ENCODE data around the gene HSBP1L1.
A peak's percentile ranks its signal among the peaks of the same experiment; 100 is the strongest.

HSBP1L1 gene

DNA sequence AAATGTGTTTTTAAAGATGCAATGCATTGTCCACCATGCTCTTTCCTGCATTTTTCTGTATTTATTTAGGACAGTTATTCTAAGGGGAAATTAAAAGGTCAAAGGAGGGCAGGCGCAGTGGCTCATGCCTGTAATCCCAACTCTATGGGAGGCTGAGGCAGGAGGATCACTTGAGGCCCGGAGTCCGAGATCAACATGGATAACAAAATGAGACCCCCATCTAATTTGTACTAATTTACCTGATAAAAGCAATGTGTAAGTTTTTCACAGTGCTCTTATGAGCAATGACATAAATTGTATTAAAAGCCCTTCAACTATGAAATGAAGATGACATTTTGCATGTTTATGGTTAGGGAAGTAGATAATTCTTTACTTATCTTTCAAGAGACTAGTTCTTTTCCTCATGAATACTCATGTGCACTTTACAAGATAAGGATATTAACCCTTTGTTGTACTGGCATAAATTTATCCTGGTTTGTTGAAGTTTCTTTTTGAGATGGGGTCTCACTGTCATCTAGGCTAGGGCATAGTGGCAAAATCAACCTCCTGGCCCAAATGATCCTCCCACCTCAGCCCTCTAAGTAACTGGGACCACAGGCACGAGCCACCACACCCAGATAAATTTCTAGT is 9.7 kb downstream of the HSBP1L1 start:
- no peak overlapping the region for H3K9ac ChIP-seq (ENCODE audit: low read length)
- no peak overlapping the region for H2BK15ac ChIP-seq (ENCODE audit: low read depth, poor library complexity, severe bottlenecking)
- no peaks in the 10 kb centered on the region for H3K9me3 ChIP-seq (ENCODE audit: control insufficient read depth, low read length)
- no peak overlapping the region for H2AK5ac ChIP-seq (ENCODE audit: low read length, severe bottlenecking)
- H3K14ac ChIP-seq (ENCODE audit: low read length in 2 of 2) = no peak overlapping the region
- no peak overlapping the region for H2AFZ ChIP-seq (ENCODE audit: low read depth, low read length)
- H4K8ac ChIP-seq (ENCODE audit: low read length) = no peak overlapping the region
- peaks cover 1% of the 10 kb centered on the region for H3K4me1 ChIP-seq (ENCODE audit: control insufficient read depth, insufficient read depth, low read depth, low read length)
- no peaks in the 10 kb centered on the region for H3K27me3 ChIP-seq (ENCODE audit: control insufficient read depth in 1 of 2, insufficient read depth in 1 of 2, low read length in 2 of 2)
- no peak overlapping the region for H2BK5ac ChIP-seq (ENCODE audit: low read depth, low read length, poor library complexity, severe bottlenecking)
- H2BK12ac ChIP-seq (ENCODE audit: low read length in 2 of 2) = no peak overlapping the region
- H3K18ac ChIP-seq (ENCODE audit: low read depth in 1 of 2, low read length in 2 of 2) = no peak overlapping the region
- H4K91ac ChIP-seq (ENCODE audit: low read length) = no peak overlapping the region
- WGBS = 100% methylated on average over 2 of the region's 4 CpGs
- H3K4me3 ChIP-seq (ENCODE audit: insufficient read depth in 1 of 2, low read depth in 1 of 2, low read length in 2 of 2) = no peak overlapping the region
- DNase-seq = no peak
- peaks cover 55 to 73% of the 10 kb centered on the region in 2 experiments for H3K36me3 ChIP-seq (ENCODE audit: control insufficient read depth in 1 of 2, insufficient read depth in 2 of 2, low read depth in 1 of 2, low read length in 2 of 2)
- peaks cover 35% of the 10 kb centered on the region for H3K79me1 ChIP-seq (replicated peaks; ENCODE audit: low read length, poor library complexity, severe bottlenecking)
- no peak overlapping the region for H3K4me2 ChIP-seq (ENCODE audit: low read length, poor library complexity, severe bottlenecking)
- H3K23ac ChIP-seq (ENCODE audit: low read length in 2 of 2) = no peak overlapping the region
- H2BK120ac ChIP-seq (ENCODE audit: low read depth, low read length) = no peak overlapping the region
- no peak overlapping the region for H3K4ac ChIP-seq (ENCODE audit: low read depth in 1 of 2, low read length in 2 of 2)
- H3K27ac ChIP-seq (ENCODE audit: low read length, poor library complexity, severe bottlenecking) = no peak overlapping the region

GRCh38 chr18:79975043-79975442 is 10.6 kb downstream of the HSBP1L1 start:
- no peak overlapping the region for H3K4me3 ChIP-seq (ENCODE audit: insufficient read depth in 1 of 2, low read depth in 1 of 2, low read length in 2 of 2)
- no peak overlapping the region for H2AK5ac ChIP-seq (ENCODE audit: low read length, severe bottlenecking)
- H3K9me3 ChIP-seq (ENCODE audit: control insufficient read depth, low read length) = no peaks in the 10 kb centered on the region
- H3K14ac ChIP-seq (ENCODE audit: low read length in 2 of 2) = no peak overlapping the region
- peaks cover 54 to 68% of the 10 kb centered on the region in 2 experiments for H3K36me3 ChIP-seq (ENCODE audit: control insufficient read depth in 1 of 2, insufficient read depth in 2 of 2, low read depth in 1 of 2, low read length in 2 of 2)
- H2BK12ac ChIP-seq (ENCODE audit: low read length in 2 of 2) = no peak overlapping the region
- no peak overlapping the region for H2AFZ ChIP-seq (ENCODE audit: low read depth, low read length)
- peak overlapping the region; percentile 29 for H4K91ac ChIP-seq (ENCODE audit: low read length)
- no peaks in the 10 kb centered on the region for H3K27me3 ChIP-seq (ENCODE audit: control insufficient read depth in 1 of 2, insufficient read depth in 1 of 2, low read length in 2 of 2)
- H2BK15ac ChIP-seq (ENCODE audit: low read depth, poor library complexity, severe bottlenecking) = no peak overlapping the region
- no peak overlapping the region for H2BK120ac ChIP-seq (ENCODE audit: low read depth, low read length)
- WGBS = 90% methylated on average over 4 of the region's 4 CpGs
- no peak overlapping the region for H2BK5ac ChIP-seq (ENCODE audit: low read depth, low read length, poor library complexity, severe bottlenecking)
- H3K4me1 ChIP-seq (ENCODE audit: control insufficient read depth, insufficient read depth, low read depth, low read length) = peaks cover 3% of the 10 kb centered on the region
- H4K8ac ChIP-seq (ENCODE audit: low read length) = no peak overlapping the region
- no peak overlapping the region for H3K9ac ChIP-seq (ENCODE audit: low read length)
- H3K18ac ChIP-seq (ENCODE audit: low read depth in 1 of 2, low read length in 2 of 2) = no peak overlapping the region
- no peak overlapping the region for H3K4ac ChIP-seq (ENCODE audit: low read depth in 1 of 2, low read length in 2 of 2)
- H3K27ac ChIP-seq (ENCODE audit: low read length, poor library complexity, severe bottlenecking) = no peak overlapping the region
- H3K4me2 ChIP-seq (ENCODE audit: low read length, poor library complexity, severe bottlenecking) = no peak overlapping the region
- H3K23ac ChIP-seq (ENCODE audit: low read length in 2 of 2) = no peak overlapping the region
- H3K79me1 ChIP-seq (replicated peaks; ENCODE audit: low read length, poor library complexity, severe bottlenecking) = peaks cover 29% of the 10 kb centered on the region
- no peak for DNase-seq

DNA sequence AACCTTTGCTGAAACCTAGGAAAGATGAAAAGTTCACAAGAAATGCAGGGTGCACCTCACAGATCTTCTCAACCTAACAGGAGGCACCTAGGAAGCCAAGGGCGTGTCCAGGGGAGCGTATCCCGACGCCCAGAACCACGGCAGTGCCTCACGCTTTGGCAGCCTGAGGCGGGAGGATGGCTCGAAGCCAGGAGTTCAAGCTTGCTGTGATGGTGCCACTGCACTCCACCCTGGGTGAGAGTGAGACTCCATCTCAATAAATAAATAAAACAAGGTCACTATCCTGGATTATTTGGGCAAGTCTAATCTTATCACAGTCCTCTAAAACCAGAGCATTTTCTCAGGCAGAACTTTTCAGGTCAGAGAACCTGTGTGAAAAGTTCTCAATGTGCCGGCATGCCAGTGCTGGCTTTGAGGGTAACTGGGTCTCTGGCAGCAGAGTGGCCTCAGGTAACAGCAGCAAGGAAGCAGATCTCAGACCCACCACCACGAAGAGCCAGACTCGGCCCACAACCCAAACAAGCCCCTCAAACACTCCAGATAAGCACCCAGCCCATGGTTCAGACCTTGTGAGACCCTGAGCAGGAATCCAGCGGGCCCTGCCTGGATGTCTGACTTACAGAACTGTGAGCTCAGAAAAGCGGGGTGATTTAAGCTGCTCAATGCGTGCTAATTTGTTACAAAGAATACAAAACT is 11.7 kb downstream of the HSBP1L1 start:
- Histone ChIP-seq H3K4ac (ENCODE audit: low read depth in 1 of 2, low read length in 2 of 2) (no peak overlapping the region), H3K27ac (ENCODE audit: low read length, poor library complexity, severe bottlenecking) (no peak overlapping the region), H3K79me1 (replicated peaks; ENCODE audit: low read length, poor library complexity, severe bottlenecking) (peaks cover 23% of the 10 kb centered on the region), H3K23ac (ENCODE audit: low read length in 2 of 2) (no peak overlapping the region), H2BK12ac (ENCODE audit: low read length in 2 of 2) (no peak overlapping the region), H2BK15ac (ENCODE audit: low read depth, poor library complexity, severe bottlenecking) (peak overlapping the region; percentile 85), H3K14ac (ENCODE audit: low read length in 2 of 2) (no peak overlapping the region), H4K8ac (ENCODE audit: low read length) (no peak overlapping the region), H3K36me3 (ENCODE audit: control insufficient read depth in 1 of 2, insufficient read depth in 2 of 2, low read depth in 1 of 2, low read length in 2 of 2) (peaks cover 49 to 57% of the 10 kb centered on the region in 2 experiments), H2AFZ (ENCODE audit: low read depth, low read length) (no peak overlapping the region), H3K4me2 (ENCODE audit: low read length, poor library complexity, severe bottlenecking) (no peak overlapping the region), H3K4me1 (ENCODE audit: control insufficient read depth, insufficient read depth, low read depth, low read length) (peaks cover 6% of the 10 kb centered on the region), H2BK5ac (ENCODE audit: low read depth, low read length, poor library complexity, severe bottlenecking) (no peak overlapping the region), H3K9me3 (ENCODE audit: control insufficient read depth, low read length) (no peaks in the 10 kb centered on the region), H2BK120ac (ENCODE audit: low read depth, low read length) (no peak overlapping the region), H3K27me3 (ENCODE audit: control insufficient read depth in 1 of 2, insufficient read depth in 1 of 2, low read length in 2 of 2) (no peaks in the 10 kb centered on the region), H3K18ac (ENCODE audit: low read depth in 1 of 2, low read length in 2 of 2) (no peak overlapping the region), H4K91ac (ENCODE audit: low read length) (no peak overlapping the region), H3K4me3 (ENCODE audit: insufficient read depth in 1 of 2, low read depth in 1 of 2, low read length in 2 of 2) (no peak overlapping the region), H3K9ac (ENCODE audit: low read length) (no peak overlapping the region), H2AK5ac (ENCODE audit: low read length, severe bottlenecking) (no peak overlapping the region)
- WGBS = 97% methylated on average over 14 of the region's 14 CpGs
- DNase-seq = no peak

DNA sequence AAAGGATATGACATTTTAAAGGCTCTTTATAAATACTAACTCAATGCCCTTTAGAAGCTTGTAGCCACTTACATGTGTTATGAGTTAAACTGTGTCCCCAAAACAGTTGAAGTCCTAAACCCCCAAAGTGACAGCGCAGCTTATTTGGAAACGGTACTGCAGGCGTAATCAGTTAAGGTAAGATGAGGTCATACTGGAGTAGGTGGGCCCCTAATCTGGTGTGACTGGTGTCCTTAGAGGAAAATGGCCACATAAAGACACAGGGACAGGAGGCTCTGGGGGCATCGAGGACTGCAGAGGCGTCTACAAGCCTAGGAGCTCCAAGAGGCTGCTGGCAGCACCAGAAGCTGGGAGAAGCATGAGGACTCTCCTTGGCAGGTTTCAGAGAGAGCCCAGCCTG is 15.4 kb downstream of the HSBP1L1 start:
- H3K4me3 ChIP-seq (ENCODE audit: insufficient read depth in 1 of 2, low read depth in 1 of 2, low read length in 2 of 2) = no peak overlapping the region
- H3K79me1 ChIP-seq (replicated peaks; ENCODE audit: low read length, poor library complexity, severe bottlenecking) = peaks cover 7% of the 10 kb centered on the region
- no peak overlapping the region for H3K9ac ChIP-seq (ENCODE audit: low read length)
- WGBS = 94% methylated on average over 5 of the region's 5 CpGs
- H2BK5ac ChIP-seq (ENCODE audit: low read depth, low read length, poor library complexity, severe bottlenecking) = no peak overlapping the region
- peaks cover 11% of the 10 kb centered on the region for H3K4me1 ChIP-seq (ENCODE audit: control insufficient read depth, insufficient read depth, low read depth, low read length)
- H3K9me3 ChIP-seq (ENCODE audit: control insufficient read depth, low read length) = no peaks in the 10 kb centered on the region
- no peak overlapping the region for H3K23ac ChIP-seq (ENCODE audit: low read length in 2 of 2)
- H3K27ac ChIP-seq (ENCODE audit: low read length, poor library complexity, severe bottlenecking) = no peak overlapping the region
- no peak overlapping the region for H3K4me2 ChIP-seq (ENCODE audit: low read length, poor library complexity, severe bottlenecking)
- no peak overlapping the region for H3K18ac ChIP-seq (ENCODE audit: low read depth in 1 of 2, low read length in 2 of 2)
- H3K27me3 ChIP-seq (ENCODE audit: control insufficient read depth in 1 of 2, insufficient read depth in 1 of 2, low read length in 2 of 2) = no peaks in the 10 kb centered on the region
- H2BK120ac ChIP-seq (ENCODE audit: low read depth, low read length) = no peak overlapping the region
- H2AFZ ChIP-seq (ENCODE audit: low read depth, low read length) = no peak overlapping the region
- no peak for DNase-seq
- H4K91ac ChIP-seq (ENCODE audit: low read length) = no peak overlapping the region
- H2AK5ac ChIP-seq (ENCODE audit: low read length, severe bottlenecking) = no peak overlapping the region
- no peak overlapping the region for H2BK12ac ChIP-seq (ENCODE audit: low read length in 2 of 2)
- no peak overlapping the region for H3K14ac ChIP-seq (ENCODE audit: low read length in 2 of 2)
- H3K4ac ChIP-seq (ENCODE audit: low read depth in 1 of 2, low read length in 2 of 2) = no peak overlapping the region
- peaks cover 29 to 36% of the 10 kb centered on the region in 2 experiments for H3K36me3 ChIP-seq (ENCODE audit: control insufficient read depth in 1 of 2, insufficient read depth in 2 of 2, low read depth in 1 of 2, low read length in 2 of 2)
- H2BK15ac ChIP-seq (ENCODE audit: low read depth, poor library complexity, severe bottlenecking) = no peak overlapping the region
- H4K8ac ChIP-seq (ENCODE audit: low read length) = no peak overlapping the region
